GM18519 (cell line): Measurements from ENCODE around the gene CDKN1C.

Experiments used
- ATAC-seq: cut with Tn5 transposase; IDR thresholded peaks from one replicate; pipeline ENCODE4 v1.9.1; 2021; ENCODE audit warnings: mild to moderate bottlenecking, moderate library complexity; ENCODE audit not compliant: unreplicated experiment, low FRiP score

CDKN1C gene

DNA sequence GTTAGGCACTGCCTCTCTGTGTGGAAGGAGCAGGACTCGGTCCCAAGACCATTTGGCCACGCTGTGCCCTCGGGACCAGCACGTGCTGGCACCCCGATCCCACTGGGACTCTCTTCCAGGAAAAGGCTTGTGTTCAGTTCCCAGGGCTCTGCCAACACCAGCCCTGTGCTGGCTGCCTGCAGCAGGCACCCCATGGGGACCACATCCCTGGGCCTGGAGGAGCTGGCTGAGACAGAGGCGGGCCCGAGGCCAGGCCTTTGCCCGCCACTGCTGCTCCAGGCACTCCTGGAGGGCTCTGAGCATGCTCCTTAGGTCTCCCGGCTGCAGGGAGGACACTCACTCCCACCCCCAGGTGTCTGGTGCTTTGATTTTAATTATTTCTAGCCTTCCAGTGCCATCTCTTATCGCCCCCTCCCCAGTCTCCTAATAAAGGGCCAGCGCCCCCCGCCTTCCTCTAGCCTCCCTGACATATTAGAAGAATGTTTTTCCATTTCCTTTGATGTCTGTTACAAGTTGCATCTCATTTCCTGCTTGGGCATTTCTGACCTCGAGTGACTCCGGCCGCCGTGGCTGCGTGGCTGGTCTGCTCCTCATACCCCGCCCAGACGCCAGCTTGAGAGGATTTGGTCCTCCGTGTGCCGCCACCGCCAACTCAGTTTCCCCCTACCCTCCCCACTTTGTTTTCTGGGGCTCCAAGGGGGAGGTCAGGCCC is 14.4 kb downstream of the CDKN1C start:
- no peak for ATAC-seq

DNA sequence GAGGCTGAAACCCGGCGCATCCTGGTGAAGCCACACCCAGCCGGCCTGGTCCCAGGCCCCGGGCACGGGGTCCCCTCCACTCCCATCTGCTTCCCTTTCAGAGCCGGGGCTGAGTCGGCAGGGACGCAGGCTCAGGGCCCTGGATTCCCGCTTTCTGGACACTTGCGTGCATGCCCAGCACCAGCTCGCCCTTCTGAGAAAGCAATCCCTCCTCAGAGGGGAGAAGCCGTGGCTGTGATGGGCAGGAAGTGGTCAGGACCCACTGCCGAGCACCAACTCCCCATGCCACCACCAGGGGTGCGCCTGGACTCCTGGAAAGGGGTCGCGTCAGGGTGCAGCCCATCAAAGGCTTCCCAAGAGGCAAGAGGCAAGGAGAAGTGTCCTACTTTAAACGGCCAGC is 15.1 kb downstream of the CDKN1C start:
- no peak for ATAC-seq

DNA sequence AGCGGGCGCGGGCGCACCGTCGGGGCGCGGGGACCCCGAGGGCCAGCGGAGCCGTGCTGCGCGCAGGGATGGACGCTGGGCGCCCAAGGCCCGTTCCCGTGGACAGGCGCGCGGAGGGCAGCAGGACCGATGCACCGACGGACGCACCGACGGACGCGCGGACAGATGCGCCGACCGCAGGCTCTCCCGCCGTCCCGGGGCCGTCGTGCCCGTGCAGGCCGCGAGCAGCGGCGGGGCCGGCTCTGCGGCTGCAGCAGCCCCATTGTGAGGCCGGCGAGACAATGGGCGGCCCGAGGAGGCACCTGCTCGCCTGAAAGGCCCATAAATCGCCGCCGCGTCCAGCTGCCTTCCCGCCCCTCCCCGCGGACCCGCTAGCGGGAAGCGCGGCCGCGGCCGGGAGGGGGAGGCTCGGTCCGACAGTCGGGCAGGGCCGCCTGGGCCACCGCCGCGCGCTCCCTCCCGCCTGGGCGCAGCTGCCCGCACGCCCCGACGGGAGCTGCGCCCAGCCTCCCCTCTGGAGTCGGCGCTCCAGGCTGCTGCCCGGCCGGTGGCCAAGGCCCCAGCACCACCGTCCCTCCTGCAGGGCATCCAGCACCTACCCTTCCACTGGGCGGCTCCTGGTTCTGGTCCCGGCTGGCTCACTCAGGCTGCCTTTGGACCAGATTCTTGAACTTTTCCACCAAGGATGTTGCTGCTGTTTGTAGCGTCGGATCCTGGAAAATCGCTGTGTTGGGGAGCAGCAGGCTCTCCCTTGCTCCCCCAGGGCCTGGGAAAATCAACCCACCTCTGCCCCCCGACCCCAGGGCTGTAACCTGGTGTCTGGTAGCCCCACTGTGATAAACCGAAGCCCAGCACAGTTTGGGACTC is 15.8 kb downstream of the CDKN1C start:
- no peak for ATAC-seq

DNA sequence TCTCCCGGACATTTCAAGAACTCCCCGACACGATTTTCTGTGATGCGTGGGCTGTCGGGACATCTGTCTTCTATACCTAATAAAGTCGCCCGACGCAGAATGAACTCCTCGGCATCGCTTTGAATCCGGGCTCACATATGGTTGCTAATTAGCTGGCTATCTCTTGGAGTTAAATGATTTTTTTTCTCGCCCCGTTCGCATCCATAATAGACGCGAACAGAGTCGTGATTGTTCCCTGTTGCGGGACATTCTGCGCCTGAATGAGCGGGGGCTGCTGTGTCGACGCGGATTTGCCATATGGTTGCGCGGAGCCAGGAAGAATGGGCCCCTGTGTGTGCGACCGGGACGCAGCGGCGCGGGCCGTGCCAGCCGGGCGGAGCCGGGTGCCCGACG is 16.4 kb downstream of the CDKN1C start:
- ATAC-seq, result no peak

DNA sequence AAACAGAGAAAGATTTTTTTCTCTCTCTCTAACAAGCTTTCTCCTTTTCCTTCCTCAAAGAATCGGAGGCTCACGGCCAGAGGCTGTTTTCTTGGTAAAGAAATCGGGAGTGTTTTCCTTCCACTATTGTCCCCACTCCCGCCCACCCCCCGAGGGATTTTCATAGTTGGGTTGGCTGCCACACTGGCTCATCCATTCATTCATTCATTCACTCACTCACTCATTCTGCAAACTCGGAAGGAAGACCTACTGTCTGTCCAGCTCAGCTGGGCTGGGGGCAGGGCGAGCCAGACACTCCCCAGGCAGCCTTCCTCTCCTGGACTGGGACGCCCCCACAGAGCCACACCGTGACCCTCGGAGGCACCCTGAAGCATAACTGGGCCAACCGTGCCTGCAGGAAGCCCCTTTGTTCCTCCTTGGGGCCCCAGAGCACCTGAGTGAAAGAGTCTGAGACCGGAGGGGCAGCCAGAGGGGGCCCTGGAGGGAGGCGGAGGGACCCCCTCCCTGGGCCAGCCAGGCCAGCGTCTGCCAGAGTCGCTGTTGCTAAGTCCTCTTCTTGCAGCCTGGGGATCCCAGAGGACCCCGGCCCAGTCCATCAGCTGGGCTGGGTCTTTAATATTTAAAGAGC is 17.0 kb downstream of the CDKN1C start:
- ATAC-seq, result no peak

DNA sequence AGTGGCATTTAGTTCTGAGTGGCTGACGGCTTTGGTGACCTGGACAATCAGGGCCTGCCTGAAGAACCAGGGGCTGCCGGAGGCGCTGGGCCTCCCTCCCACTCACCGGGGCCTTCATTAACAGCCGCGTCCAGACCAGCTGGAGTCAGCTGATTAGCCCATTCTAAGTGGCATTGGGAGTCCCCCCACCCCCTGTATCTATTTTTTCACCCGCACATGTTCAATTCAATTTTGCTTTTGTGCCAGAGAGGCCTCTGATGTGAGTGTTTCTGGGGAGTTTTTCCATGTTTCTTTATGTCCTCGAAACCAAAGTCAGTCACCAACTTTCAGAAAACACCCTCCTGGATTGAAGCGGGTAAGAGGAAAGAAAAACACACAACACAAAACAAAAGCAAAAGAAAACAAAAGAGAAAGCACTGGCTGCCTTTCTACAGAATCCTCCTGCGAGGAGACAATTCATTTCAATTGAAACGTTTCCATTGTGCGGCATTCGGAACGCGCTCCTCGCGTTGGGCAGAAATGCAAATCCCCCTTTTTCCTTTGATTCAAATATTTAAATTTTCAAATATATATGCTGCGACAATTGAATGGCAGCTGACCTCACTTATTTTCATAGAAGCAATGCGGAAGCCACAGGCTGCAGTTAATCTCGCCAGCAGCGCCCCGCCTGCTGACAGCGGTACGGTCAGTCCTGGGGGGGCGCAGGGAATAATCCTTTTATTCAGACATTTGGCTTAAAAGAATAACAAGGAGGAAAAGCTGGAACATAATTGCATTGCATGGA is 17.7 kb downstream of the CDKN1C start:
- ATAC-seq, result no peak

DNA sequence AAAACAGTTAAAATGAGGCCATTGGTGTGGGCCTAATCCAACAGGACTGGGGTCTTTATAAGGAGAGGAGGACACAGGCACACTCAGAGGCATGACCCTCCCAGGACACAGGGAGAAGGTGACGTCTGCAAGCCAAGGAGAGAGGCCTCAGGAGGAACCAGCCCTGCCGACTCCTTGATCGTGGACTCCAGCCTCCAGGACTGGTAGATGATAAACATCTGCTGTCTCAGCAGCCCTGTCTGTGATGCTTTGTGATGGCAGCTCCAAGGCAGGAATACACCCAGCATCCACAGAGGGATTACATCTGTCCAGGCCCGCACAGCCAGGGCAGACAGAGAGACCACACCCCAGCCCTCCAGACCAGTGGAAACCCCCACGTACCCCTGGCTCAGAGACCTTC is 18.4 kb downstream of the CDKN1C start:
- no peak for ATAC-seq

DNA sequence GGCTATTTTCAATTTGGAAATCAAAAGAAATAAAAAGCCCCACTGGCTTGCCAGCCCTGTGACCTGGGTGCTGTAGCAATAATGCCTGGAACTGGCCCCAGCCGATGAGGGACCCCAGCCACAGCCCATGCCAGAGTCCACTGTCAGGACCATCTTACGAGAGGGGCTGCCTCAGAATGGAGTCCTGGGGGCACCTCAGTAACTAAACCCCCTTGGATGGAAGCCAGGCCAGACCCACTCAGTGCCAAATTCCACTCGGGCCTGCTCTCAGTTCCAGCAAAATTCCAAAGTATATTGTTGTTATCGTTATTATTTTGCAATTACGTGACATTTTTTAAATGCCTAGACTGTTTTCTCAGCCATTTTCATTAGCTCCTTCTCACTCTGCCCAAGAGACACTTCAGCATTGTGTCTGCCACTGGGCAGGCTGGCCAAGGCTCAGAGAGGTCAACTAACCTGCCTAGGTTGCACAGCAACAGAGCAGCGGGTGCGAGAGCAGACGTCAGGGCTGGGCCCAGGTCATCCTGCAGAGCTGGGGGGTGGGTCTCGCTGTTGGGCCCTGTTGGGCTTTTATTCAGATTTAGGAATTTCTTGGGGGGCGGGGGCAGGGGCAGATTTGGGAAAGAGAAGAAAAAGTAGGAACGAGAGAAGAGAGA is 19.5 kb downstream of the CDKN1C start:
- no peak for ATAC-seq

DNA sequence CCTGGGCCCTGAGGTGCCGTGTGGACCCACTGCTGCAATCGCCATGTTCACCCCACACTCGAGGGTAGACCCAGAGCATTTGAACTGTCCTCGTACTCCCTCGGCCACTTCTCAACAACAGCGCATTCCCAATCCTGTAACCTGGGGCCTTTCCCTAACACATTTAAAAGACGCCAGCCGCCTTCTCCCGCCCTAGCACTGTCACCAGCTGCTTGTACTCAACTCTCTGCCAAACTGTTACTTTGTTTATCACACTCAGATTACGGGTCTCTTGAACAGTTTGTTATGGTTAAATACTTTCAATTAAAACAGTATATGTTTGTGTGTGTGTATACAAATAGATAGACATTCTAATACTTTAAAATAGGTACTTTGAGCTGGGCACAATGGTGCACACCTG is 20.7 kb downstream of the CDKN1C start:
- no peak for ATAC-seq

DNA sequence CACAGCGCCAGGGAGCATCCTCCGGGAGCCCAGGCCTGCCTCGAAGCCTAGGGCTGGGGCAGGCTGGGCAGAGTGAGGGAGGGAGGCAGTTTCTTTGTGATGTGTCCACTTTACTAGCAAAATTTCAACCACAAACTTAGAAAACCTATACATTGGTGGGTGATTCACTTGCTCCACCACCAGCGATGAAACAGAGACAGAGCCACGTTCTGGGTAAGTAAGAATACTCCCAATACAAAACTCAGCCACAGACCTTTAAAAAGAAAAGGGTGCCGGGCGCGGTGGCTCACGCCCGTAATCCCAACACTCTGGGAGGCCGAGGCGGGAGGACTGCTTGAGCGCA is 22.3 kb downstream of the CDKN1C start:
- ATAC-seq, result no peak

DNA sequence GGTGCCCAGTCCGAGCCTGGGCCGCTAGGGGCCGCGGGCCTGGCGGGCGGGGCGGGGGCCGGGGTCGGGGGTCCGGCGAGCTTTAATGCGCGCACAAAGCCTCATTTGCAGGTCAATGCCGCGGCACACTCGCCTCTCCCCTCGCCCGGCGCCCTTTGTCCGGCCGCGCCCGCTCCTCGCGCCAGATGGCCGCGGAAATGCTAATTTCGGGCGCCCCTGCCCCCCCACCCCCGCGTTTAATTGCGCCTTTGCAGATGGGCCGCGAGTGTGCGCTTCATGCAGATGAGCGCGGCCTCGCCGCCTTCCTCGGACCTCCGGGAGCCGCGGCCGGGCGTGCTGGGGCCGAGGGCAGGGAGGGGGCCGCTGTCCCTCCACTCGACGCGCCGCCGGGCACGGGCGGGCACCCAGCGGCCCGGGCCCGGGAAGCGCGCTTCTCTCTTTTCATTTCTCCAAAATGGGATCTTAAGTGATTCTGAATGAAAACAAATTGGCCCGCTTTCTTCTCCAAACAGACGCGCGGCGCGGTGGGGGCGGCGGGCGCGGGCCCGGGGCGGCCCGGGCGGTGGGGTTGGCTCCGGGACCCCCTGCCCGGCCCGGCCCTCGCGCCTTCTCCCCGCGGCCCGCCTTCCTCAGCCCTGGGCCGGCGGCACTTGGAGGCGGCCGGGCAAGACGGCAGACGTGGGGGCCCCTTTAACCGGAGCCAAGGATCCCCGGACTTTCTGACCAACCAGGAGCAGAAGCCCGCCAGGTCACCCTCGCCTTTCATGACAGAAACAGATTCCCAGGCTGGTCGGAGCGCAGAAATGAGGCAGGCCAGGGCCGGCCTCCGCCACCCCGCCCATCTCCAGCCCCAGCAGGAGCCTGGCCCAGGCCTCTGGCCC is 22.9 kb downstream of the CDKN1C start:
- ATAC-seq, result no peak

DNA sequence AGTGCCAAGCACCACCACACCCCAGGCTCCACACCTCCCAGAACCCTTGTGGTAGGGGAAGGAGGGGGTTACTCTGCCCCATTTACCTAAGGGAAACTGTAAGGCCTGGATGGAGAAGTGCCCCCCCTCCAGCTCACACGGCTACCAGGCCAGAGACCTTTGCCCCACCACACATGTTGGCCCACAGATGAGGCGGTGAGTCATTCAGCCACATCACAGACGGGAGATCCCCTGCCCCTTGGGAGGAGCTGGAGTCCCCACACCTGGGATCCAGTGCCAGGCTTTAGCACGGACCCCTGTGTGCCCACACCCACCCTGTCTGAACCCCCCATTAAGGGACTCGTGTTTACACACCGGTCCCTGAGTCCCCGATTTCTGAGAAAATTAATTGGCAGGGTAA is 24.9 kb downstream of the CDKN1C start:
- no peak for ATAC-seq

DNA sequence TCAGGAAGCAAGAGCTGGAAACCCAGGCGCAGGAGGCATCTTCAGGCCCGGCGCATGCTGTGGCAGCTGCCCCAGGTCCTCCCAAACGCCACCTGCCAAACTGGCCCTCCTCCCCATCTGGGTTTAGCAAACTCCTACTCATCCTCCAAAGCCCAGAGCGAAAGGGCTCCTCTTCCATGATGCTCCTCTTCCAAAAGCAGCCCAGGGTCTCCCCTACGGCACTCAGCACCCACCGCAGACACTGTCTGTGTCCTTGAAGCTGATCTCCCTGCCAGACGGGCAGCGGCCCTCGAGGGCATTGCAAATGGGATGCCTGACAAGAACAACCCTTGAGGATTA is 25.9 kb downstream of the CDKN1C start:
- ATAC-seq, result no peak

DNA sequence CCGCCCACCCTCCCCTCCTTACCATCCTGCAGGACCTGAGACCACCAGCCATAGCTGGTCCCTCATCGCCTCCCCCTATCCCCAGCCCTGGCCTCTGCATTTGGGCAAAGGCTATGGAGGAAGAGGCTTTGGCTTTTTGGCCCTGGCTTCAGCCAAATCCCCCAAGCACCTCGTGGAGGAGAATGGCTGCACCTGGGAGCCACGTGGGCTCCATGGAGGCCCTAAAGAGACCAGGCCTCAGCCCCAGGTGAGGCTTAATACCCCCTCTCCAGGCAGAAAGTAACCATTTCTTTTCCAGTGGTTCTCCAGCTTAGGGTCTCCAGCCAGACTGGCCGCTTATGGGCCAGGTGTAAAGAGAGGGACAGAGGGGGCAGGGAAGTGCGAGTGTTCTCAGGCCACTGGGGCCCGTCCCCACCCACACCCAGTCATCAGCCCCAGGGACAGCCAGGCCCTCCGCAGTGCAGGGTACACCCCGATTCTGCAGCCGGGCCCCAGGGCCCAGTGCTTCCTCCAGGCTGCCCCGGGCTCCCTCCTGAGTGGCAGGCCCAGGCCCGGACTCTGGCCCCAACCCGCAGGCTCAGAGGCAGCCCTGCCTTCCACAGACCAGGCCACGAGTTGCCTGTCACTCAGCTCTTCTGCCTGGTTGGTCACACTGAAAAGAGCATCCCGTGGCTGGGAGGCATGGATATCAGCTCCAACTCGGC is 26.4 kb downstream of the CDKN1C start:
- ATAC-seq, result no peak

DNA sequence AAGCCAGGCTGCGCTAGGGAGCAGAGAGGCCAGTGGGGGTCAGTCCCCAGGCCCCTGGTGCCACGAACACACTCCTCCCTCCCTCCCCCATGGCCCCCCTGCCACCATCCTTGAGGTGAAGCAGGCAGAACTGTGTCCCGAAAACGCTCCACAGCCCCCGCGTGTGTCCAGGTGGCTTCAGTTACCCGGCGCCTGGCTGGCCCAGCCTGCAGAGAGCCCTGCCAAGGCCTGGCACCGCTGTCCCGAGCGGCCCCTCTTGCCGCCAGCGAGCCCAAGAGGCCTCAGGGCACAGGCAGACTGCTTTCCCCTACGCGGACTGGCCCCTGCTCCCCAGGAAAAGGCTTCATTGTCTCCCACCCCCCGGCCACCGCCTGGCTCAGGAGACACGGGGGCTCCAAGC is 27.7 kb downstream of the CDKN1C start:
- ATAC-seq, result no peak

DNA sequence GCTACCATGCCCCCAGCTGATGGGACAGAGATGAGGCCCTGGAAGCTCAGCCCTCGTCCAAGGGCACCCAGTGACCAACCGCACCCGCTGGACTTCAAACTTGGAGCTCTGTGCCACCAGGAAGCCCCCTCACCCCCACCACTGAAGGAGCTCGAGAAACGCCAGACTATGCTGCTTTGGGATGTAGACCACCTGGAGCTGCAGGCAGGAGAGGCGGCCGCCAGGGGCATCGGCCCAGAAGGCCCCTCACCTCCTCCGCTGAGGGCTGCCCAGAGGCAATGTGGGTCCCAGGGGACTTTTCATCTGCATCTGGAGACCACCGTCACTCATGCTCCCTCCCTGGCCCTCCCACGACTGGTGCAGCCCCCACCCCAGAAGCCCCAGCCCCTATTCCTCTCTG is 28.3 kb downstream of the CDKN1C start:
- ATAC-seq, result no peak

DNA sequence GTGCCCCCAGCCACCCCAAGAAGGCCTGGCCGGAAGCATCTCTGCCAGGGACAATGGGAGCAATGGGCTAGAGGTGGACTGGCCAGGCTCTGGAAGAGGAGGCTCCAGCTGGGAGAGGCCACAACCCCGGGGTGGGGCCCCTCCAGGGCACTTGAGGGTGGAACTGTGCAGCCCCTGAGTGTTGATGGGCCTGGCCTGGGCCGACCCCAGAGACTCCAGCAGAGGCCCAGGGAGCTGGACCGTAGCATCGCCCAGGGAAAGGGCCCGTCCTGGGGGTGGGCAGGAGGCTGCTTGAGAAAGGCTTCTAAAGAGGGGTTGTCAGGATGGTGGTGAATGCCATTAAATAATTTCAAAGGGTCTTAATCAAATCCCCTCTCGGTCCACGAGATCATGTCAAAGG is 30.4 kb downstream of the CDKN1C start:
- no peak for ATAC-seq

DNA sequence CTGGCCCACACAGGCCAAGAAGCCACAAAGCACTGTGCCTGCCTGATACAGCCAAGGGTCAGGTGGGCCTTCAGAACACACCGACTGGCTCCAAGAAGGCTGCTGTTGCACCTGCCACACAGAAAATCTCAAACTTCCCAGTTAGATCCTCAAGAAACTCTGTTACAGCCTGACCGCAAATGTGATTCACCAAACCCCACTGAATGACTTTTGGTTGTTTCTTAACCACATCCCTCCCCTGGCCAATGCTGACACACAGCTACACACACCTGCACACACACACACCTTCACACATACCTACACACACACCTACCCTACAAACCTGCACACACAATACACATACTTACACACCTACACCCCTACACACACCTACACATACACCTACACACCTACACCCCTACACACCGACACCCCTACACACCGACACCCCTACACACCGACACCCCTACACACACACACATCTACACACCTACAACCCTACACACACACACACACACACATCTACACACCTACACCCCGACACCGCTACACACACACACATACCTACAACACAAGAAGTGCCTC is 31.5 kb downstream of the CDKN1C start:
- ATAC-seq, result no peak

DNA sequence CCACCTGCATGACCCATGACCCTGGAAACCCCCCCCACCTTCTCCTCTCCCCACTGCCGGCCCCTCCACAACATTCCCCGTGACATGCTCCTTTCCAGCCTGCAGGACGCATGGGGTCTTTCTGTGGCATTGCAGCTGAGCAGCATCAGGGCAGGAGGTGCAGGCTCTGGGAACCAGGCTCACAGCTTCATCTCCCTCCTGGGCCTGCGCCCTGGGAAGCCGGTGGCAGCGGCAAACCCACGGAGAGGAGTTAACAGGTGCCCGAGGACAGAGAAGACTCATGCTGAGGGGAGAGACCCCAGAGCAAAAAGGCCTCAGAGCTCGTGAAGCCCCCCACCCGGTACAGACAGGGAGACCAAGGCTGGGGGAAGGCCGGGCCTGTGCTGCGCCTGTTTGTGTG is 32.2 kb downstream of the CDKN1C start:
- ATAC-seq, result no peak
